OCI-LY3 (cell line): ENCODE results near the gene BBX.

Experiments used
- H2AFZ ChIP-seq: fragments of 200-600, 300-600 bp; shearing (Covaris generic); 2 replicates; pipeline ENCODE4 v1.6.0; 2014; ENCODE audit warnings: antibody characterized with exemption, low read depth, low read length
- H3K27ac ChIP-seq: fragments of 200-600, 300-600 bp; sonication (generic); 2 replicates; pipeline ENCODE4 v1.5.1; 2014; ENCODE audit warnings: mild to moderate bottlenecking, low read length, moderate library complexity, mixed read lengths
- H3K27me3 ChIP-seq: fragments of 200-600, 300-600 bp; sonication (generic); 2 replicates; pipeline ENCODE4 v1.6.1; 2014; ENCODE audit warnings: low read depth, low read length, mixed read lengths
- H3K36me3 ChIP-seq: fragments of 200-600, 300-600 bp; sonication (generic); replicated peaks from 2 replicates; pipeline ENCODE3; 2014; ENCODE audit warnings: low read depth, low read length, mixed read lengths
- H3K4me1 ChIP-seq: fragments of 300-600, 200-600 bp; sonication (generic); 2 replicates; pipeline ENCODE4 v1.6.1; 2014; ENCODE audit warnings: low read length, mixed read lengths
- H3K4me2 ChIP-seq: fragments of 200-600, 300-600 bp; sonication (generic); 2 replicates; pipeline ENCODE4 v1.6.1; 2014; ENCODE audit warnings: low read length, mixed read lengths
- H3K4me3 ChIP-seq: fragments of 300-600, 200-600 bp; sonication (generic); 2 replicates; pipeline ENCODE4 v1.5.1; 2014; ENCODE audit warnings: antibody characterized with exemption, mild to moderate bottlenecking, low read length, moderate library complexity
- H3K79me2 ChIP-seq: fragments of 300-600, 200-600 bp; shearing (Covaris generic); 2 replicates; pipeline ENCODE4 v1.6.1; 2014; ENCODE audit warnings: mild to moderate bottlenecking, low read length, mixed read lengths
- H3K9ac ChIP-seq: fragments of 300-600, 200-600 bp; shearing (Covaris generic); 2 replicates; pipeline ENCODE4 v1.6.0; 2014; ENCODE audit warnings: mild to moderate bottlenecking, low read length, moderate library complexity
- H3K9me3 ChIP-seq: fragments of 200-600, 300-600 bp; shearing (Covaris generic); 2 replicates; pipeline ENCODE4 v1.6.1; 2014; ENCODE audit warnings: low read length, mixed read lengths; ENCODE audit not compliant: insufficient read depth
- H4K20me1 ChIP-seq: fragments of 200-600, 300-600 bp; sonication (generic); 2 replicates; pipeline ENCODE4 v1.6.1; 2016; ENCODE audit warnings: low read length, mixed read lengths; ENCODE audit not compliant: insufficient read depth
- CTCF ChIP-seq: fragments of 200-600, 300-600 bp; sonication (generic); IDR thresholded peaks from 2 replicates; pipeline ENCODE4 v1.5.1; 2014; ENCODE audit warnings: antibody characterized with exemption, low read length, low read depth
- EZH2phosphoT487 ChIP-seq: fragments of 200-600 bp; shearing (Covaris generic); IDR thresholded peaks from 2 replicates; pipeline ENCODE4 v1.6.1; 2018; ENCODE audit warnings: antibody characterized with exemption, mixed run types, low read depth

BBX gene

DNA sequence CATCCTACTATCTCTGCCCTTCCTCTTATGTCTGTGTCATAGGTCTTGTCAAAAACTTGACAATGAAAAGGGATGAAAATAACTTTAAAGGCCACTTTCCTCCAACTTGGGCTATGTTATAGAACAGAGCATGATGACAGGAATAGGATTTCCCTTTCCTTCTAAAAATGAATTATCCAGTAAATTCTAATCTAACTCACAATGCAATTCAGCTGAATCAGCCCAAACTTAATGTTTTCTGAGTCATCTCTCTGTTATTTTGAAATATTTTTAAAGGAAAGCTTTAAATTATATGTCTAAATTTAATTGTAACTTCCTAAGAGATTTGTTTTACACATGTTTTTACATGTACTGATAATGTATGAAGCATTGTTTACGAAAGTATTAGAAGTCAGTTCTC, 258.5 kb downstream of the BBX start:
- no peak overlapping the region for H3K9ac ChIP-seq
- no peaks in the 10 kb centered on the region for H3K79me2 ChIP-seq
- no peaks in the 10 kb centered on the region for H4K20me1 ChIP-seq
- H3K9me3 ChIP-seq = no peaks in the 10 kb centered on the region
- H3K27ac ChIP-seq = no peak overlapping the region
- TF ChIP-seq EZH2phosphoT487 = no peak
- no peak for TF ChIP-seq CTCF
- no peak overlapping the region for H3K4me2 ChIP-seq
- no peaks in the 10 kb centered on the region for H3K27me3 ChIP-seq
- peaks cover 36% of the 10 kb centered on the region for H3K36me3 ChIP-seq
- peaks cover 29% of the 10 kb centered on the region for H3K4me1 ChIP-seq
- H2AFZ ChIP-seq = no peak overlapping the region
- no peak overlapping the region for H3K4me3 ChIP-seq

GRCh38 chr3:107782054-107782453, 259.3 kb downstream of the BBX start:
- no peak overlapping the region for H3K9ac ChIP-seq
- H3K27me3 ChIP-seq = no peaks in the 10 kb centered on the region
- TF ChIP-seq CTCF (no peak), EZH2phosphoT487 (no peak)
- H3K4me3 ChIP-seq = no peak overlapping the region
- H3K36me3 ChIP-seq = peaks cover 36% of the 10 kb centered on the region
- H3K4me2 ChIP-seq = no peak overlapping the region
- no peak overlapping the region for H3K27ac ChIP-seq
- H4K20me1 ChIP-seq = no peaks in the 10 kb centered on the region
- no peak overlapping the region for H2AFZ ChIP-seq
- no peaks in the 10 kb centered on the region for H3K9me3 ChIP-seq
- H3K4me1 ChIP-seq = peaks cover 21% of the 10 kb centered on the region
- no peaks in the 10 kb centered on the region for H3K79me2 ChIP-seq

- H3K36me3 ChIP-seq = peaks cover 33% of the 10 kb centered on the region
- H3K9ac ChIP-seq = peak overlapping the region; percentile 20; the same call in 1 of the 2 replicates
- TF ChIP-seq CTCF (no peak), EZH2phosphoT487 (no peak)
- peak overlapping the region; percentile 83 for H3K27ac ChIP-seq
- peak overlapping the region; percentile 49 for H3K4me3 ChIP-seq
- peaks cover 46% of the 10 kb centered on the region for H3K4me1 ChIP-seq
- H3K27me3 ChIP-seq = no peaks in the 10 kb centered on the region
- peak overlapping the region; percentile 69 for H3K4me2 ChIP-seq
- no peak overlapping the region for H2AFZ ChIP-seq
- H3K9me3 ChIP-seq = no peaks in the 10 kb centered on the region
- H3K79me2 ChIP-seq = no peaks in the 10 kb centered on the region
- no peaks in the 10 kb centered on the region for H4K20me1 ChIP-seq
Measured at GRCh38 chr3:107790612-107791011, 267.9 kb downstream of the BBX start.

- Histone ChIP-seq H3K27me3 (no peaks in the 10 kb centered on the region), H3K79me2 (no peaks in the 10 kb centered on the region), H3K4me3 (0 out of 2 replicates have a peak overlapping the region, but pooled peaks have one; percentile 15), H2AFZ (no peak overlapping the region), H3K27ac (peak overlapping the region; percentile 83), H3K9me3 (no peaks in the 10 kb centered on the region), H3K36me3 (peaks cover 32% of the 10 kb centered on the region), H3K9ac (no peak overlapping the region; the same call in 1 of the 2 replicates), H3K4me2 (peak overlapping the region; percentile 69), H4K20me1 (no peaks in the 10 kb centered on the region), H3K4me1 (peaks cover 50% of the 10 kb centered on the region)
- TF ChIP-seq CTCF = no peak
- no peak for TF ChIP-seq EZH2phosphoT487
Measured at GRCh38 chr3:107791027-107791426, 268.3 kb downstream of the BBX start.
